RPMI7951 (cell line): ENCODE results near the gene DDX27. TPM values are rescaled to one million over a fixed set of nuclear protein-coding genes. Genes with fewer than 3 reads are reported as not detected.
"Not testable (repeated sequence)": the region's sequence is repeated elsewhere in the genome, so short reads cannot be mapped to it uniquely, and the experiment has no call there.

Experiments
- DNase-seq: peaks from one replicate; pipeline ENCODE4 v3.0.0-alpha.2; 2012; ENCODE audit warnings: low read depth
- total RNA-seq: library from RNA; depleted of rRNA; stranded (reverse); fragments of >200 nt; shearing (Covaris generic); gene quantifications from 2 replicates; pipeline ENCODE4 v1.2.3, GENCODE V29; 2014; rRNA removed

Gene DDX27, protein sequence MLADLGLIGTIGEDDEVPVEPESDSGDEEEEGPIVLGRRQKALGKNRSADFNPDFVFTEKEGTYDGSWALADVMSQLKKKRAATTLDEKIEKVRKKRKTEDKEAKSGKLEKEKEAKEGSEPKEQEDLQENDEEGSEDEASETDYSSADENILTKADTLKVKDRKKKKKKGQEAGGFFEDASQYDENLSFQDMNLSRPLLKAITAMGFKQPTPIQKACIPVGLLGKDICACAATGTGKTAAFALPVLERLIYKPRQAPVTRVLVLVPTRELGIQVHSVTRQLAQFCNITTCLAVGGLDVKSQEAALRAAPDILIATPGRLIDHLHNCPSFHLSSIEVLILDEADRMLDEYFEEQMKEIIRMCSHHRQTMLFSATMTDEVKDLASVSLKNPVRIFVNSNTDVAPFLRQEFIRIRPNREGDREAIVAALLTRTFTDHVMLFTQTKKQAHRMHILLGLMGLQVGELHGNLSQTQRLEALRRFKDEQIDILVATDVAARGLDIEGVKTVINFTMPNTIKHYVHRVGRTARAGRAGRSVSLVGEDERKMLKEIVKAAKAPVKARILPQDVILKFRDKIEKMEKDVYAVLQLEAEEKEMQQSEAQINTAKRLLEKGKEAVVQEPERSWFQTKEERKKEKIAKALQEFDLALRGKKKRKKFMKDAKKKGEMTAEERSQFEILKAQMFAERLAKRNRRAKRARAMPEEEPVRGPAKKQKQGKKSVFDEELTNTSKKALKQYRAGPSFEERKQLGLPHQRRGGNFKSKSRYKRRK
- 49.8 and 66.3 TPM in 2 replicates for total RNA-seq

DNA sequence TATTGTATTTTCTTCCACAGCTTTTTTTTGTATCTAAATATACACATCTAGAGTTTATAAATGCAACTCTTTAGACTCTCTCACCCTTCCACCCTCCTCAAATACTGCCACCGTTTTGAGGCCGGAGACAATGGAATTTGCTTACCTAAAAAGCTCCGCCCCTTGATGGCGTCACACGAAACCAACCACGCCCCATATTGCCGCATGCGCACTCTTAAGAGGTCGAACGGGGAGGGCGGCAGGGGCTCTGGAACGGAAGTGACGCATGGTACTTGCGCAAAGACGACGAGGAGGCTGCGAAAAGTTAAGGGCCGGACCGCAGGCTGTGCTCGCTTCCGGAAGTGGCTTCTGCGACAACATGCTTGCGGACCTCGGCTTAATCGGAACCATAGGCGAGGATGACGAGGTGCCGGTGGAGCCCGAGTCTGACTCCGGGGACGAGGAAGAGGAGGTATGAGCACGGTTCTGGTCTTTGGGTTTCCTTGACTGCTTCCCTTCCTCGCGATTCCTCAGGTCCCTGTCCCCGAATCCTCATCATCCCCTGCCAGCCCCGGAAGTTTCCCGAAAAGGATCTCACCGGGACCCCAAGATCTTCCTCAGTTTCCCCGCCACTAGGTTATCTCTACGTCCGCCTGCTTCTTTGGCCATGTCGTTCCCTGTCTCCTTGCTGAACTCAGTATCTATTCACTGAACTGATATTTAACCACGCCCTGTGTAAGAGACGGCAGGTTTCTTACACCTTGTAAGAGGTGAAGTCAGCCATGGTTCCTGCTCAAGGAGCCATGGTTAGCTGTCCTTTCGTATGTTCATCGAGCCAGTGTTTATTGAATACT is at the start of gene DDX27:
TSS of gene DDX27 (plus strand) at position 326 of the 833 bp plus-strand sequence. CDS start at position 359, 33 bp downstream.
- DNase-seq, result peak; percentile 99

- no peak for DNase-seq
Observed at GRCh38 chr20:49169547-49169946, 49.7 kb upstream of the DDX27 start.

DNA sequence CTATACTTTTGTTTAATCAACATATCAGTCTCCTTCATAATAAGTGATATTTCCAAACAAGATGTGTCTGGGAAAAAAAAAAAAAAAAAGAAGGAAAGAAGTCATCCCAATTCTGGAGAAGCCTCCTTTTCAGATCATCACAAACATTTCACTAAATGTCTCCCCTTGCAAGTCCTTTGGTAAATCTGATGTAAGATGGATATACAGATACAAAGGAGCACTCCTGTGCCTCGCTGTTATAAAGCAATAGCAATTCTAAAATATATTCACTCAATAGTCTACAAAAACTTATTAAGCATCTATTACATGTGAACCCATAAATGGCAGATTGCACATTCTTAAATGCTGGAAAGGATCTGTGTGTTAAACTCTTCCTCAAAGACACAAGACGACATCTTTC is 48.5 kb upstream of the DDX27 start:
- DNase-seq, result no peak

DNA sequence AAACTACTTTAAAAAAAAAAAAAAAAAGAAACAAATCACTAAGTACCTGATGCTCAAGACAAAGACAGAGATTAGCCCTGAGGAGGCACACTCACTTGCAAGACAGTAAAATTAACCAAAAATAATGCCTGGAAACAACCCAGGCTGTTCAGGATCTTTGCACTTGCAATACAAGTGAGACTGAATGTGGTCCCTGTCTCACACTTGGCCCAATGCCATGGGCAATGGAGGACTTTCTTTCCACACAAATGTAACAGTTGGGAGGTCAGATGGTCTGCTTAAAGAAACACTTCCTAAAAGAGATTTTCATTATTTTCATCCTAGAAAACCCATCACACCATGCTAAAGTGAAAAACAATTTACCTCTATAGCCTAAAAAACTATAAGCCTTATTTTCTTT is 47.3 kb upstream of the DDX27 start:
- no peak for DNase-seq

DNA sequence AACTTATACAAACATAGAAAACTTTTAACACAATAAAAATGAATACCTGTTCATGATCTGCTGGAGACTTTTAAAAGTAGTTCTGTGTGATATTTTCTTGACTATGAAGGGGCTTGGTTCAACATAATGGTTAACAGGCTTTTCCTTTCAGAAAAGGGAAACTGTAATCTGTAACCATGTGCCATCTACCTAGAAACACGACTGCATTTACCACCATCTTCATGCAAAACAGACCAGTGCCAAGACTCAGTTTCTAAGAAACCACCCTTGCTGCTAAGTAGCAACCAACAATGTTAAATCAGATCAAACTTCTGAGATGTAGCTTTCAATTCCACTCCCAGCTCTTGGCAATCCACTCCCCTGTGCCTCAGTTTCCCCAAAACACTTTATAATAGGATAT is 46.8 kb upstream of the DDX27 start:
- no peak for DNase-seq

GRCh38 chr20:49174183-49174582 is 45.0 kb upstream of the DDX27 start:
- no peak for DNase-seq

DNA sequence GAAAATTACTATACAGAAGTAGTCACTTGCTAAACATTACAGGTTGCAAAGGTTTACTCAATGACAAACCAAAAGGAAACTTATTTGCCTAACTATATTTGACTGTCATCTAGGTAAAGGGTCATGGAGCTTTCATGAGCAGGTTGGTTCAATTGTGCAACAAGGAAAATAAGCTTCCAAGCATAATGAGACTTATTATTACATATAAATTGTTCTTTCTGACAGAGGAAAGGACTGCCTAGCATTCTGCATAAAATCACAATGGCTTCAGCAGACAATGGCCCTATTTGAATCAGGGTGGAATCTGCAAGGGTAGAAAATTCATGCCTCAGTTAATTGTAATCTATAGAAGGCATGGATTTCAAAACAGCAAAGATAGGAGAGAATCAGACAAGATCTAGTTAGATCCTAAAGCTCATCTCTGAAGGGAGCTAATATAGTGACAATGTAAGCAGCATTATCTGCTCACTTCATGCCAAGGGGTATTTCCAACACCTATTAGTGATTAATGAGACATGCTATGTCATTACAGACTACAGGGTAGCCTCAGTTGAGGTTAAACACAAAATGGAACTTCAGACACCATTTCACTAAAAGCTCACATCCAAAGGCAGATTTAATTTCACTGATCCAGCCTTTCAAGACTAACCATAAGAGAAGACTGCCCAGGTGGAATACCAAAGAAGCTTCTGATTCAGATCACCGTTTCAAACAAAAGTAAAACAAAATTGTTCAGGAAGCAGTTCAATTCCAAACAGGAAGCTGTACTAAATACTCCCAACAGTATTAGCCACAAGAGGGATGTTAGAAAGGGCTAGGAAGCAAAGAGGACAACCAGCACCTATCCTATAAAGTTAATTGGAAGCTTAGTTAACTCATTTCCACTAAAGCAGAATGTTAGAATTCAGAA is 39.6 kb upstream of the DDX27 start:
- DNase-seq, result no peak

DNA sequence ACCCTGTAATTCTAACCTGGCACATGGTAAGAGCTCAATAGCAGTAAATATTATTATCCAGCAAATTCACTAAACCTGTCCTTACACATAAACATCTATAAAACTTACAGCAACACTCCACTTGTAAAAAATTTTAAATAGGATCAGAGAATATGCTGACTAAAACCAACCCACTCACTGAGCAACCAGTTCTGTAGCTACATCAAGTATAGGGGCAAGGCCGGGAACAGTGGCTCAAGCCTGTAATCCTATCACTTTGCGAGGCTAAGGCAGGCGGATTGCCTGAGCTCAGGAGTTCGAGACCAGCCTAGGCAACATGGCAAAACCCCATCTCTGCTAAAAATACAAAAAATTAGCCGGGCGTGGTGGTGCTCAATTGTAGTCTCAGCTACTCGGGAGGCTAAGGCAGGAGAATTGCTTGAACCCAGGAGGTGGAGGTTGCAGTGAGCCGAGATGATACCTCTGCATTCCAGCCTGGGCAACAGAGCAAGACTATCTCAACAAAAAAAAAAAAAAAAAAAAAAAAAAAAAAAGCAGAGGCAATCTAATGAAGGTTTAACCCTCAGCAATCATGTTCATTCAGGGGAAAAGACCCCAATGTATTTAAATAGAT is 37.8 kb upstream of the DDX27 start:
- no peak for DNase-seq

- no peak for DNase-seq
Observed at GRCh38 chr20:49183444-49183843, 35.8 kb upstream of the DDX27 start.

GRCh38 chr20:49184084-49184501 is 35.1 kb upstream of the DDX27 start:
- not testable (repeated sequence) for DNase-seq

DNA sequence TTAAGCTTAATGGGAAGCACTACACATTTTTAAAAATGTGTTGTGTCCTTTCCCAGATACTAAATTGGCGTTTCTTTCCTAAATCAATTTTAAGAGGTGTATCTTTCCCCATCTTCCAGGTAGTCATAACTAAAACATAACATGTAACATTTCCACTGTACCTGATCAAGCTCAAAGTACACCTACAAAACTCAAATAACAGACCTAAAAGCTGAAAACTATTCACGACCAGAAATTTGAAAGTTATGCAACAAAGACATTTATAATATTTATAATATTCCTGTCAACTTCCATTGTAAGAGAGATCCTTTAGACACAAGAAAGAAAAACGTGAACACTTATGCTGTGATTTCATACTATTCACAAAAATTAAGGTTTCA is 34.5 kb upstream of the DDX27 start:
- no peak for DNase-seq

DNA sequence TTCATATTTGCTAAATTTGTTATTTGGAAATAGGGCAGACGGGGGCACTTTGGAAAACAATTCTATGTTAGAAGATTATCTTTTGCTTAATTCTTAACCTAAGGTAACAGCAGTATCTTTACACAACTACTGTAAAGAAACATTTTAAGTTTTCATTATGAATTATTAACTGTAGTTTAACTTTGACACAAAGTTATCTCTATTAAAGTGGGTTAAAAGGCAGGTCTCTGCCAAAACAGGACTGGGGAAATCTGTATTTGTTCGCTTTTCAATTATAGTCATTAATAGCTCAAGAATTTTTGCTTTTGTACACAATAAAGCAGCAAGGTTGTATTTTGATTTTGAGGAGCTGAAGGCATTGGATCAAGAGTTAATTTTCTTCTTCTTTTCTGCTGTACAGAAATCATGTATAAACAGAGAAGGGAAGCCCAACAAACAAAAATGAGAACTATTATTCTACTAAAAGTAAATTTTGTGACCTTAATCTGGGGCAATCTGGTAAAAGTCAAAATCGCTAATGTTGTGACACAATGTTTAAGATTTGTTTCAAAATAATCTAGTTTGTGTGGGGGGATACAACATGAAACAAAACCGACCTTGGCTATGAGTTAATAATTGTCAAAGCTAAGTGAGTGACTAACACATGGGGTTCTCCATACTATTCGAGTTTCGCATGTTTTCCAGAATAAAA is 34.0 kb upstream of the DDX27 start:
- no peak for DNase-seq

- peak; percentile 62 for DNase-seq
Observed at GRCh38 chr20:49186535-49187329, 32.5 kb upstream of the DDX27 start.

DNA sequence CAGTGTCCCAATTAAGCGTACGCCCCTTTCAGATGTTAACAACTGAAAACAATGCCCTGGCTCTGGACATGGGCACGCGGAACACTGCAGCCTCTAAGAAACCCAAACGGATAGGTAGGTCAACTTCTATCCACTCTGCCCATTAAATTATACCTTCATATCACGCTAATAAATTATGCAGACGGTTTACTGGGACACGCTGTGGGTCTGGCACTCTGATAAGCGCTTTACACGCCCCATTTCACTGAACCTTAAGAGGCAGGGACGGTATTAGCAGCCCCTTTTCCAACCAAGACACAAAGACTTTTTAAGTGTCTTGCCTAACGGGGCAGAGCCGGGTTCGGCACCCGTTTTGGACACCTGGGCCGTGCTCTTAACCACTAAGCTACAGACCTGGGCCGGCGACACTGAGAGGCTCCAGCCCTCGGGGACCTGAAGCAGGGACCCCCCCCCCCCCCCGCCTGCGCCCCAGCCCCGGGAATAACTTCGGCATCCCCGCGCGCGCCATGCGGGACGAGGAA is 31.8 kb upstream of the DDX27 start:
- DNase-seq, result peak; percentile 8

GRCh38 chr20:49187851-49188641 is 31.2 kb upstream of the DDX27 start, which contains the start of gene STAU1:
STAU1 (minus strand) TSS chr20:49188334; CDS start chr20:49166201, 22,133 bp downstream.
- peak; percentile 98 for DNase-seq

- not testable (repeated sequence) for DNase-seq
Observed at GRCh38 chr20:49192944-49193518, 26.2 kb upstream of the DDX27 start.

DNA sequence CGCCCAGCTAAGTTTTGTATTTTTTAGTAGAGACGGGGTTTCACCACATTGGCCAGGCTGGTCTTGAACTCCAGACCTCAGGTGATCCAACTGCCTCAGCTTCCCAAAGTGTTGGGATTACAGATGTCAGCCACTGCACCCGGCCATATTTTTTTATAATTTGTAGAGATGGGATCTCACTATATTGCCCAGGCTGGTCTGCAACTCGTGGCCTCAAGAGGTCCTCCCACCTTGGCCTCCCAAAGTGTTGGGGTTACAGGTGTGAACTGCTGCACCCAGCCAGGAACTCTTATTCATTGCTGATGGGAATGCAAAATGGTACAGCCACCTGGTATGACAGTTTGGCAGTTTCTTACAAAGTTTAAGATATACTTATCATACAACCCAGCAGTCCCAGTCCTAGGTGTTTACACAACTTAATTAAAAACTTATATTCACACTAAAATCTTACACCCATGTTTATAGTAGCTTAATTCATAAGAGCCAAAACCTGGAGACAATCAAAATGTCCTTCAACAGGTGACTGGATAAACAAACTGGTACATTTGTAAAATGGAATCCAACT is 19.4 kb upstream of the DDX27 start:
- DNase-seq, result no peak
